K562 (cell line): Measurements from ENCODE around the gene POP5. TPM values are rescaled to one million over a fixed set of nuclear protein-coding genes. Genes with fewer than 3 reads are reported as not detected.

ENCODE experiments used
- AFF4 ChIP-seq: sonication (generic); formaldehyde crosslinking; IDR thresholded peaks from 2 replicates; pipeline ENCODE4 v1.8.0; 2023; ENCODE audit warnings: mild to moderate bottlenecking, missing genetic modification reagents
- BRF2 ChIP-seq: IDR thresholded peaks from 3 replicates; pipeline ENCODE4 v1.6.1; 2011; ENCODE audit warnings: borderline replicate concordance, mild to moderate bottlenecking; ENCODE audit not compliant: insufficient read length, insufficient read depth
- DACH1 ChIP-seq: fragments of 450-650 bp; IDR thresholded peaks from 2 replicates; pipeline ENCODE4 v1.6.1; 2018; ENCODE audit not compliant: partially characterized antibody
- HDAC1 ChIP-seq, 2 experiments: fragments of 450-650 bp; IDR thresholded peaks; 2 replicates each; pipeline ENCODE4 v1.6.1; 2016 to 2017; ENCODE audit warnings: inconsistent platforms in 1 of 2, mild to moderate bottlenecking in 1 of 2, moderate library complexity in 1 of 2
- MAZ ChIP-seq, 2 experiments: fragments of 450-650 bp in 1 of 2; sonication (generic) in 1 of 2; formaldehyde crosslinking; IDR thresholded peaks in 1 of 2; conservative IDR thresholded peaks in 1 of 2; 2 replicates each; pipeline versions ENCODE4 v1.4.0 to v1.5.0; 2020; ENCODE audit warnings: mild to moderate bottlenecking in 1 of 2, missing genetic modification reagents in 1 of 2
- MCM3 ChIP-seq: fragments of 450-650 bp; IDR thresholded peaks from 2 replicates; pipeline ENCODE4 v1.6.1; 2016
- NFIC ChIP-seq: fragments of 450-650 bp; IDR thresholded peaks from 2 replicates; pipeline ENCODE4 v1.6.1; 2017; ENCODE audit warnings: mild to moderate bottlenecking, inconsistent platforms
- ZNF232 ChIP-seq: sonication (generic); formaldehyde crosslinking; IDR thresholded peaks from 2 replicates; pipeline ENCODE4 v1.8.0; 2022; ENCODE audit warnings: mild to moderate bottlenecking, missing genetic modification reagents
- ZNF518B ChIP-seq: fragments of 250-450 bp; sonication (Bioruptor Pico); IDR thresholded peaks from 2 replicates; pipeline ENCODE4 v1.5.0; 2021; ENCODE audit warnings: mild to moderate bottlenecking, moderate library complexity
- ZNF707 ChIP-seq: fragments of 250-450 bp; sonication (Bioruptor Pico); conservative IDR thresholded peaks from 2 replicates; pipeline ENCODE4 v1.8.0; 2022; ENCODE audit warnings: inconsistent platforms, mild to moderate bottlenecking, moderate library complexity
- polyA plus RNA-seq, 8 experiments: library from polyadenylated mRNA; depleted of rRNA in 4 of 8; stranded (reverse) in 5 of 8; unstranded in 3 of 8; fragments of >200 nt; fragmentation: Nextera tagmentation in 2 of 8; fragmentation: Illumina TruSeq in 1 of 8; extraction: Ambion mirVana in 2 of 8; extraction: Trizol in 1 of 8; gene quantifications; 2 replicates each; pipeline versions ENCODE4 v1.2.1 to v1.2.3, GENCODE V29; 2011 to 2014; ENCODE audit warnings: inconsistent platforms in 1 of 8, missing spikeins in 1 of 8
- total RNA-seq, 7 experiments: library from RNA; depleted of rRNA in 6 of 7; stranded (reverse); fragments of >200 nt in 6 of 7; fragmentation: Illumina TruSeq in 2 of 7; extraction: Trizol in 2 of 7; gene quantifications; 2 replicates each; pipeline versions ENCODE4 v1.2.1 to v1.2.3, GENCODE V29; 2011 to 2021; ENCODE audit warnings: low replicate concordance in 1 of 7

The POP5 gene
- total and polyA plus RNA-seq, 9 of the 15 experiments (the other 6 are each of a cell fraction or from before 2014, with no cell fraction given) = 57.5 to 253 (median 73.8) TPM

- TF ChIP-seq ZNF518B (CRISPR knock-in tag) (no peak), MCM3 (no peak), ZNF707 (no peak), DACH1 (peak; percentile 46), ZNF232 (CRISPR knock-in tag) (no peak), BRF2 (no peak), HDAC1 (IDR thresholded peaks at IDR 0.05) (peak; percentile 66 to 94; a peak in 3 of 4 replicates), MAZ (CRISPR knock-in tag; conservative IDR thresholded peaks at IDR 0.05 in 1 of 2, IDR thresholded peaks at IDR 0.05 in 1 of 2) (peak; percentile 49 to 53; a peak in 2 of 4 replicates), AFF4 (0 out of 2 replicates have a peak, but pooled peaks have one; percentile 30), NFIC (peak; percentile 94)
Observed at GRCh38 chr12:120540445-120540844, 40.8 kb downstream of the POP5 start (continued).
